Activated CD4-positive, alpha-beta T cell treated with anti-CD3 and anti-CD28 coated beads, Interleukin-2, amount 50 U/mL, for 16 hours (primary cell): Measurements from ENCODE around the gene NGDN.

Experiments
- DNase-seq: peaks from one replicate; pipeline ENCODE4 v3.0.0-alpha.2; 2020

Gene NGDN

GRCh38 chr14:23523229-23524016 lies 53.9 kb downstream of the NGDN start:
- no peak for DNase-seq

GRCh38 chr14:23524954-23525353 lies 55.5 kb downstream of the NGDN start:
- no peak for DNase-seq

GRCh38 chr14:23525611-23526010 lies 56.1 kb downstream of the NGDN start:
- no peak for DNase-seq
